T-cell (primary cell): ENCODE data around the gene APH1B. TPM values are rescaled to one million over a fixed set of nuclear protein-coding genes. Genes with fewer than 3 reads are reported as not detected.

Experiments used
- ATAC-seq, 4 experiments: fragments of 200-7000 bp in 3 of 4; fragments of 150-1000 bp in 1 of 4; cut with Tn5 transposase; replicated peaks in 1 of 4; 1 replicate in 3 of 4; 2 replicates in 1 of 4; pipeline ENCODE4 v1.10.0; 2021; ENCODE audit warnings: moderate library complexity in 3 of 4, mild to moderate bottlenecking in 2 of 4, moderate number of reproducible peaks in 1 of 4
- CTCF ChIA-PET, 2 donors: fragments of 300-600 bp; sonication (Branson Sonifier 250); formaldehyde crosslinking; loops; one replicate each; lab custom pipeline; 2022; ENCODE audit warnings: antibody characterized with exemption in 2 of 2; lab: Charles Lee
- POLR2A ChIA-PET, 2 donors: fragments of 300-600 bp; sonication (Branson Sonifier 250); formaldehyde crosslinking; loops; one replicate each; lab custom pipeline; 2022; ENCODE audit warnings: antibody characterized with exemption in 2 of 2; lab: Charles Lee
- DNase-seq, 35 experiments: peaks; one replicate each; pipeline versions ENCODE4 v3.0.0 to v3.0.0-alpha.2; 2013 to 2023
- H3K27ac ChIP-seq: one replicate; pipeline ENCODE4 v1.5.1; 2013; ENCODE audit warnings: low read length
- H3K27me3 ChIP-seq, 2 experiments: replicated peaks in 1 of 2; 1 replicate in 1 of 2; 2 replicates in 1 of 2; pipeline versions ENCODE4 v1.6.1 to v1.7.0; 2013; ENCODE audit warnings: low read length in 1 of 2, mixed read lengths in 1 of 2; ENCODE audit not compliant: control insufficient read depth in 2 of 2, insufficient read depth in 2 of 2; ENCODE audit errors: extremely low read depth in 1 of 2
- H3K36me3 ChIP-seq, 2 donors: 1 replicate in 1 of 2; 2 replicates in 1 of 2; pipeline versions ENCODE4 v1.6.1 to v1.7.0; 2013; ENCODE audit warnings: low read length in 1 of 2; ENCODE audit not compliant: control insufficient read depth in 2 of 2, insufficient read depth in 1 of 2; ENCODE audit errors: extremely low read depth in 1 of 2
- H3K4me1 ChIP-seq, 2 experiments: 1 replicate in 1 of 2; 2 replicates in 1 of 2; pipeline versions ENCODE4 v1.6.1 to v1.7.0; 2013; ENCODE audit warnings: low read length in 2 of 2, mixed read lengths in 1 of 2; ENCODE audit not compliant: insufficient read depth in 2 of 2, control insufficient read depth in 1 of 2; ENCODE audit errors: extremely low read depth in 1 of 2
- H3K4me3 ChIP-seq, 2 donors: 1 replicate in 1 of 2; 2 replicates in 1 of 2; pipeline versions ENCODE4 v1.5.1 to v1.7.0; 2013; ENCODE audit warnings: mild to moderate bottlenecking in 2 of 2, low read length in 1 of 2, moderate library complexity in 1 of 2; ENCODE audit not compliant: control insufficient read depth in 1 of 2; ENCODE audit errors: extremely low read depth in 1 of 2
- H3K9me3 ChIP-seq: 2 replicates; pipeline ENCODE4 v1.7.0; 2013
- H3K27ac Mint-ChIP-seq, 2 donors: one replicate each; pipeline ENCODE4 v1.8.0; 2020 to 2021; ENCODE audit warnings: mild to moderate bottlenecking in 2 of 2, mixed read lengths in 2 of 2
- H3K27me3 Mint-ChIP-seq, 2 donors: one replicate each; pipeline ENCODE4 v1.8.0; 2021 to 2022; ENCODE audit warnings: mixed read lengths in 2 of 2
- H3K36me3 Mint-ChIP-seq: one replicate; pipeline ENCODE4 v1.8.0; 2021; ENCODE audit warnings: mixed read lengths
- H3K4me1 Mint-ChIP-seq, 3 donors: one replicate each; pipeline ENCODE4 v1.8.0; 2020 to 2022; ENCODE audit warnings: mixed read lengths in 3 of 3, mild to moderate bottlenecking in 1 of 3
- H3K4me3 Mint-ChIP-seq, 3 donors: one replicate each; pipeline ENCODE4 v1.8.0; 2020 to 2022; ENCODE audit warnings: mild to moderate bottlenecking in 3 of 3, mixed read lengths in 3 of 3, moderate library complexity in 3 of 3
- H3K9me3 Mint-ChIP-seq, 3 donors: one replicate each; pipeline ENCODE4 v1.8.0; 2020 to 2022; ENCODE audit warnings: mixed read lengths in 3 of 3
- WGBS: methylation state at CpG from one replicate; pipeline ENCODE4 v1.1.5; 2013; ENCODE audit warnings: missing lambda C conversion rate; ENCODE audit not compliant: insufficient coverage; 5-methylcytosine and 5-hydroxymethylcytosine counted together
- total RNA-seq, 35 experiments: library from RNA in 6 of 35; stranded (reverse) in 6 of 35; fragments of 120-200 nt in 1 of 35; gene quantifications; one replicate each; pipeline versions ENCODE4 v1.2.1 to v1.2.4 and lab custom pipeline; 2013 to 2026

Gene APH1B
- total RNA-seq, 5 donors from 2014 or later (not counting 1 experiment from before 2014, with no cell fraction given) = 17.0 to 27.4 (median 20.9) TPM

GRCh38 chr15:63350178-63350621 is 72.8 kb downstream of the APH1B start:
- no peak overlapping the region for H3K27ac Mint-ChIP-seq
- no peak for DNase-seq
- Histone ChIP-seq H3K4me3 (no peak overlapping the region), H3K9me3 (no peaks in the 10 kb centered on the region), H3K27ac (no peak overlapping the region), H3K4me1 (no peaks in the 10 kb centered on the region), H3K36me3 (no peaks in the 10 kb centered on the region), H3K27me3 (peaks cover 0 to 7% of the 10 kb centered on the region in 2 experiments)
- no peaks in the 10 kb centered on the region for H3K4me1 Mint-ChIP-seq
- ChIA-PET CTCF (no interaction called here), POLR2A (no interaction called here)
- no peak overlapping the region for H3K4me3 Mint-ChIP-seq
- 87% methylated on average over 4 of the region's 5 CpGs for WGBS
- H3K36me3 Mint-ChIP-seq = no peaks in the 10 kb centered on the region
- no peak for ATAC-seq
- H3K27me3 Mint-ChIP-seq = peaks cover 0 to 5% of the 10 kb centered on the region in 2 donors
- H3K9me3 Mint-ChIP-seq = no peaks in the 10 kb centered on the region

- Histone ChIP-seq H3K9me3 (no peaks in the 10 kb centered on the region), H3K27me3 (peaks cover 0 to 4% of the 10 kb centered on the region in 2 experiments), H3K4me3 (no peak overlapping the region), H3K36me3 (no peaks in the 10 kb centered on the region), H3K4me1 (no peaks in the 10 kb centered on the region), H3K27ac (no peak overlapping the region)
- Mint-ChIP-seq H3K9me3 (no peaks in the 10 kb centered on the region), H3K27me3 (peaks cover 0 to 5% of the 10 kb centered on the region in 2 donors), H3K4me3 (no peak overlapping the region), H3K36me3 (no peaks in the 10 kb centered on the region), H3K4me1 (no peaks in the 10 kb centered on the region), H3K27ac (no peak overlapping the region)
- 77% methylated on average over 4 of the region's 4 CpGs for WGBS
- POLR2A ChIA-PET = no interaction called here
- ATAC-seq = no peak
- CTCF ChIA-PET = no interaction called here
- DNase-seq = no peak
Observed at GRCh38 chr15:63351170-63351569, 73.8 kb downstream of the APH1B start.

- ChIA-PET POLR2A (no interaction called here), CTCF (no interaction called here)
- Mint-ChIP-seq H3K27ac (no peak overlapping the region), H3K27me3 (no peaks in the 10 kb centered on the region), H3K4me1 (no peaks in the 10 kb centered on the region), H3K36me3 (no peaks in the 10 kb centered on the region), H3K4me3 (no peak overlapping the region), H3K9me3 (no peaks in the 10 kb centered on the region)
- Histone ChIP-seq H3K27me3 (peaks cover 0 to 4% of the 10 kb centered on the region in 2 experiments), H3K4me3 (no peak overlapping the region), H3K4me1 (no peaks in the 10 kb centered on the region), H3K9me3 (no peaks in the 10 kb centered on the region), H3K27ac (no peak overlapping the region), H3K36me3 (no peaks in the 10 kb centered on the region)
- ATAC-seq (no peak), DNase-seq (no peak)
- 83% methylated on average over 2 of the region's 4 CpGs for WGBS
Observed at GRCh38 chr15:63352808-63353207, 75.4 kb downstream of the APH1B start.

- H3K4me3 ChIP-seq = no peak overlapping the region
- peaks cover 0 to 2% of the 10 kb centered on the region in 2 experiments for H3K27me3 ChIP-seq
- Mint-ChIP-seq H3K4me3 (no peak overlapping the region), H3K4me1 (no peaks in the 10 kb centered on the region), H3K9me3 (no peaks in the 10 kb centered on the region), H3K27ac (no peak overlapping the region), H3K27me3 (no peaks in the 10 kb centered on the region), H3K36me3 (no peaks in the 10 kb centered on the region)
- WGBS = 74% methylated on average over 5 of the region's 8 CpGs
- no peak for DNase-seq
- H3K27ac ChIP-seq = no peak overlapping the region
- H3K4me1 ChIP-seq = no peaks in the 10 kb centered on the region
- CTCF ChIA-PET = no interaction called here
- POLR2A ChIA-PET = interaction anchor here in 1 of 2 donors (0.7 kb wide), 1 partner anchor 869 kb away, joined by 3 read pairs; no protein-coding TSS in a partner anchor
- H3K9me3 ChIP-seq = no peaks in the 10 kb centered on the region
- H3K36me3 ChIP-seq = no peaks in the 10 kb centered on the region
- no peak for ATAC-seq
Observed at GRCh38 chr15:63353261-63353660, 75.9 kb downstream of the APH1B start.

GRCh38 chr15:63353887-63354286 is 76.5 kb downstream of the APH1B start:
- CTCF ChIA-PET = no interaction called here
- 68% methylated on average over 3 of the region's 5 CpGs for WGBS
- no peak for ATAC-seq

GRCh38 chr15:63354821-63355650 is 77.6 kb downstream of the APH1B start:
- WGBS = 86% methylated on average over 15 of the region's 22 CpGs
- H3K27me3 Mint-ChIP-seq = peaks cover 2 to 5% of the 10 kb centered on the region in 2 donors
- no peak overlapping the region for H3K4me3 Mint-ChIP-seq
- CTCF ChIA-PET = no interaction called here
- POLR2A ChIA-PET = no interaction called here
- Histone ChIP-seq H3K27me3 (peaks cover 0 to 3% of the 10 kb centered on the region in 2 experiments), H3K4me1 (no peaks in the 10 kb centered on the region), H3K27ac (no peak overlapping the region), H3K9me3 (no peaks in the 10 kb centered on the region), H3K4me3 (no peak overlapping the region), H3K36me3 (no peaks in the 10 kb centered on the region)
- H3K36me3 Mint-ChIP-seq = no peaks in the 10 kb centered on the region
- H3K9me3 Mint-ChIP-seq = no peaks in the 10 kb centered on the region
- ATAC-seq = no peak
- H3K4me1 Mint-ChIP-seq = no peaks in the 10 kb centered on the region
- H3K27ac Mint-ChIP-seq = no peak overlapping the region
- no peak for DNase-seq

More at GRCh38 chr15:63353887-63354286, 76.5 kb downstream of the APH1B start:
- Histone ChIP-seq H3K9me3 (no peaks in the 10 kb centered on the region), H3K27me3 (no peaks in the 10 kb centered on the region), H3K4me1 (no peaks in the 10 kb centered on the region), H3K4me3 (no peak overlapping the region), H3K27ac (no peak overlapping the region), H3K36me3 (no peaks in the 10 kb centered on the region)
- no peak overlapping the region for H3K27ac Mint-ChIP-seq
- no peaks in the 10 kb centered on the region for H3K27me3 Mint-ChIP-seq
- H3K4me1 Mint-ChIP-seq = no peaks in the 10 kb centered on the region
- POLR2A ChIA-PET = interaction anchor here in 1 of 2 donors (0.7 kb wide), 1 partner anchor 869 kb away, joined by 3 read pairs; no protein-coding TSS in a partner anchor
- no peak overlapping the region for H3K4me3 Mint-ChIP-seq
- no peak for DNase-seq
- no peaks in the 10 kb centered on the region for H3K9me3 Mint-ChIP-seq
- no peaks in the 10 kb centered on the region for H3K36me3 Mint-ChIP-seq
